ENCODE data around the gene ITPR1.

The ITPR1 gene

DNA sequence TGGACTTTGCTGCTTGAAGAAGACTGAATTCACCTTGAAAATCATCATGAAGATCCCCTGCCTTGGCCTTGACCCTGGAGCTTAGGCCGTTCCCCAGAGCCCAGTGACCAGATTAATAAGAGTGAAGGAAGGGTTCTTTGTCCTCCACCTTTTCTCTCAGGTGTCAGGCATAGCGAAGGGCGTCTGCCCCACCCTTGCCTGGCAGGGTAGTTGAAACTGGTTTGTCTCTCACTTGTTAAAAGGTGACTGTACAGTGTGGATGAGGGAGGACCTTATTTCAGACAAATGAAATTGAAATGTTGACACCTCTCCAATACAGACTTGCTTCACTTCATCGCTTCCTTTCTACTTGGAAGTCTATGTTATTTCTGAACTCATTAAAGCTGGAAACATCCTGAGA lies 262.4 kb downstream of the ITPR1 start:
- TF ChIP-seq SUZ12 (IDR thresholded peaks at IDR 0.05; ENCODE audit: extremely low read depth, insufficient read depth, insufficient read length) (no peak), YY1 (IDR thresholded peaks at IDR 0.05; ENCODE audit: insufficient read depth, insufficient read length) (no peak), ZNF274 (IDR thresholded peaks at IDR 0.05; ENCODE audit: low read depth, low read length) (no peak)
- DNase-seq (ENCODE audit: low read depth, low spot score) = no peak
- Histone ChIP-seq H3K4me1 (ENCODE audit: insufficient read depth, insufficient read length) (no peaks in the 10 kb centered on the region), H3K9me3 (ENCODE audit: insufficient read depth, low read length) (no peaks in the 10 kb centered on the region), H3K27me3 (ENCODE audit: insufficient read depth, insufficient read length) (no peaks in the 10 kb centered on the region), H3K36me3 (ENCODE audit: insufficient read depth, insufficient read length, low read length) (no peaks in the 10 kb centered on the region), H3K4me3 (ENCODE audit: insufficient read length, low read depth) (no peak overlapping the region), H3K9ac (ENCODE audit: insufficient read length, low read depth) (no peak overlapping the region)

- no peak overlapping the region for H3K9ac ChIP-seq (ENCODE audit: insufficient read length, low read depth)
- TF ChIP-seq YY1 (IDR thresholded peaks at IDR 0.05; ENCODE audit: insufficient read depth, insufficient read length) (no peak), ZNF274 (IDR thresholded peaks at IDR 0.05; ENCODE audit: low read depth, low read length) (no peak), SUZ12 (IDR thresholded peaks at IDR 0.05; ENCODE audit: extremely low read depth, insufficient read depth, insufficient read length) (no peak)
- H3K4me3 ChIP-seq (ENCODE audit: insufficient read length, low read depth) = no peak overlapping the region
- H3K27me3 ChIP-seq (ENCODE audit: insufficient read depth, insufficient read length) = no peaks in the 10 kb centered on the region
- no peaks in the 10 kb centered on the region for H3K36me3 ChIP-seq (ENCODE audit: insufficient read depth, insufficient read length, low read length)
- DNase-seq (ENCODE audit: low read depth, low spot score) = no peak
- no peaks in the 10 kb centered on the region for H3K4me1 ChIP-seq (ENCODE audit: insufficient read depth, insufficient read length)
- H3K9me3 ChIP-seq (ENCODE audit: insufficient read depth, low read length) = no peaks in the 10 kb centered on the region
Observed at GRCh38 chr3:4756057-4756775, 263.1 kb downstream of the ITPR1 start.

- no peaks in the 10 kb centered on the region for H3K9me3 ChIP-seq (ENCODE audit: insufficient read depth, low read length)
- no peaks in the 10 kb centered on the region for H3K4me1 ChIP-seq (ENCODE audit: insufficient read depth, insufficient read length)
- H3K9ac ChIP-seq (ENCODE audit: insufficient read length, low read depth) = no peak overlapping the region
- H3K4me3 ChIP-seq (ENCODE audit: insufficient read length, low read depth) = no peak overlapping the region
- H3K36me3 ChIP-seq (ENCODE audit: insufficient read depth, insufficient read length, low read length) = no peaks in the 10 kb centered on the region
- DNase-seq (ENCODE audit: low read depth, low spot score) = no peak
- H3K27me3 ChIP-seq (ENCODE audit: insufficient read depth, insufficient read length) = no peaks in the 10 kb centered on the region
- TF ChIP-seq ZNF274 (IDR thresholded peaks at IDR 0.05; ENCODE audit: low read depth, low read length) (no peak), YY1 (IDR thresholded peaks at IDR 0.05; ENCODE audit: insufficient read depth, insufficient read length) (no peak), SUZ12 (IDR thresholded peaks at IDR 0.05; ENCODE audit: extremely low read depth, insufficient read depth, insufficient read length) (no peak)
Observed at GRCh38 chr3:4756855-4757574, 263.9 kb downstream of the ITPR1 start.

GRCh38 chr3:4757575-4758248 lies 264.6 kb downstream of the ITPR1 start:
- Histone ChIP-seq H3K27me3 (ENCODE audit: insufficient read depth, insufficient read length) (no peaks in the 10 kb centered on the region), H3K4me3 (ENCODE audit: insufficient read length, low read depth) (no peak overlapping the region), H3K9ac (ENCODE audit: insufficient read length, low read depth) (no peak overlapping the region), H3K36me3 (ENCODE audit: insufficient read depth, insufficient read length, low read length) (no peaks in the 10 kb centered on the region), H3K9me3 (ENCODE audit: insufficient read depth, low read length) (no peaks in the 10 kb centered on the region), H3K4me1 (ENCODE audit: insufficient read depth, insufficient read length) (no peaks in the 10 kb centered on the region)
- no peak for DNase-seq (ENCODE audit: low read depth, low spot score)
- no peak for TF ChIP-seq SUZ12 (IDR thresholded peaks at IDR 0.05; ENCODE audit: extremely low read depth, insufficient read depth, insufficient read length)
- no peak for TF ChIP-seq YY1 (IDR thresholded peaks at IDR 0.05; ENCODE audit: insufficient read depth, insufficient read length)
- no peak for TF ChIP-seq ZNF274 (IDR thresholded peaks at IDR 0.05; ENCODE audit: low read depth, low read length)

GRCh38 chr3:4758249-4758860 lies 265.2 kb downstream of the ITPR1 start:
- H3K36me3 ChIP-seq (ENCODE audit: insufficient read depth, insufficient read length, low read length) = no peaks in the 10 kb centered on the region
- DNase-seq (ENCODE audit: low read depth, low spot score) = no peak
- H3K4me3 ChIP-seq (ENCODE audit: insufficient read length, low read depth) = no peak overlapping the region
- H3K9me3 ChIP-seq (ENCODE audit: insufficient read depth, low read length) = no peaks in the 10 kb centered on the region
- H3K9ac ChIP-seq (ENCODE audit: insufficient read length, low read depth) = no peak overlapping the region
- H3K27me3 ChIP-seq (ENCODE audit: insufficient read depth, insufficient read length) = no peaks in the 10 kb centered on the region
- TF ChIP-seq YY1 (IDR thresholded peaks at IDR 0.05; ENCODE audit: insufficient read depth, insufficient read length) (no peak), SUZ12 (IDR thresholded peaks at IDR 0.05; ENCODE audit: extremely low read depth, insufficient read depth, insufficient read length) (no peak), ZNF274 (IDR thresholded peaks at IDR 0.05; ENCODE audit: low read depth, low read length) (no peak)
- H3K4me1 ChIP-seq (ENCODE audit: insufficient read depth, insufficient read length) = no peaks in the 10 kb centered on the region

DNA sequence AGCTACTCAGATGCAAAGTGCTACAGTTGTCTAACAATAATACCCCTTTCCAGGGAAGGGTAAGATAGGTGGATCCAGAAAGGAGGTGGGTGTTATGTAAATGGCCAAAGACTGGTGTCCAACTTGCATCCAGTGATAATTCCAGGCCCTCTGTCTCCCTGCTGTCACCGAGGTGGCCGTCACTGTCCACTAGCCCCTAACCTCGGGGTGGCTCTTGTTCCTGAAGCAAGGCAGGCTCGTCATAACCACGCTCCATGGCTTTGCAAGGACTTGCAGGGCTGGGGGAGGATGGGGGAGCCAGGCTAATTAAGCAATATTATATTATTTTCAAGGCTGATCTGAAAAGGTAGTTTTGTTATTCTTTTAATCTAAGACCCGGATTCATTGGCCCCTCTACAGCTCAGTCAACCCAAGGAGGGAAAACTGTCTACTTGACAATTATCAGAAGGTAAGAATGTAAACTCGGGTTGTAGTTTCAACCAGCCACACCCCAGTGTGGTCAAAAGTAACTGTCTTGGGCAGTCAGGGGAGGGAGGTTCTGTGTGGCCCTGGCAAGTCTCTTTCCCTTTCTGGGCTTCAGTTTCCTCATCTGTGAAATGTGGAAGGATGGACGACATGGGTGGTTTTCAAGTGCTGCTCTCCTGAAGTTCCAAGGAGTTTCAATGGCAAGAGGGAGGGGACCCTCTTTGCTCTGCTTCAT lies 266.0 kb downstream of the ITPR1 start:
- no peak overlapping the region for H3K9ac ChIP-seq (ENCODE audit: insufficient read length, low read depth)
- TF ChIP-seq ZNF274 (IDR thresholded peaks at IDR 0.05; ENCODE audit: low read depth, low read length) (no peak), SUZ12 (IDR thresholded peaks at IDR 0.05; ENCODE audit: extremely low read depth, insufficient read depth, insufficient read length) (no peak)
- H3K27me3 ChIP-seq (ENCODE audit: insufficient read depth, insufficient read length) = no peaks in the 10 kb centered on the region
- DNase-seq (ENCODE audit: low read depth, low spot score) = no peak
- H3K4me1 ChIP-seq (ENCODE audit: insufficient read depth, insufficient read length) = no peaks in the 10 kb centered on the region
- H3K4me3 ChIP-seq (ENCODE audit: insufficient read length, low read depth) = no peak overlapping the region
- H3K9me3 ChIP-seq (ENCODE audit: insufficient read depth, low read length) = no peaks in the 10 kb centered on the region
- no peaks in the 10 kb centered on the region for H3K36me3 ChIP-seq (ENCODE audit: insufficient read depth, insufficient read length, low read length)
